ENCODE data around the gene CSNK1A1. TPM values are rescaled to one million over a fixed set of nuclear protein-coding genes. Genes with fewer than 3 reads are reported as not detected.

Gene CSNK1A1
- total RNA-seq, 1 donor from 2014 or later: 198 TPM

GRCh38 chr5:149529463-149529862 is 21.8 kb downstream of the CSNK1A1 start:
- Histone ChIP-seq H3K4me3 (no peak overlapping the region), H3K36me3 (peaks cover 3% of the 10 kb centered on the region), H3K9me3 (no peaks in the 10 kb centered on the region), H3K27me3 (ENCODE audit: low read depth) (no peaks in the 10 kb centered on the region), H3K27ac (no peak overlapping the region), H3K4me1 (peaks cover 83% of the 10 kb centered on the region)
- intact Hi-C loops (cut with DNase I): no loop called here
- no peak for ATAC-seq
- TF ChIP-seq, protein P1, sequence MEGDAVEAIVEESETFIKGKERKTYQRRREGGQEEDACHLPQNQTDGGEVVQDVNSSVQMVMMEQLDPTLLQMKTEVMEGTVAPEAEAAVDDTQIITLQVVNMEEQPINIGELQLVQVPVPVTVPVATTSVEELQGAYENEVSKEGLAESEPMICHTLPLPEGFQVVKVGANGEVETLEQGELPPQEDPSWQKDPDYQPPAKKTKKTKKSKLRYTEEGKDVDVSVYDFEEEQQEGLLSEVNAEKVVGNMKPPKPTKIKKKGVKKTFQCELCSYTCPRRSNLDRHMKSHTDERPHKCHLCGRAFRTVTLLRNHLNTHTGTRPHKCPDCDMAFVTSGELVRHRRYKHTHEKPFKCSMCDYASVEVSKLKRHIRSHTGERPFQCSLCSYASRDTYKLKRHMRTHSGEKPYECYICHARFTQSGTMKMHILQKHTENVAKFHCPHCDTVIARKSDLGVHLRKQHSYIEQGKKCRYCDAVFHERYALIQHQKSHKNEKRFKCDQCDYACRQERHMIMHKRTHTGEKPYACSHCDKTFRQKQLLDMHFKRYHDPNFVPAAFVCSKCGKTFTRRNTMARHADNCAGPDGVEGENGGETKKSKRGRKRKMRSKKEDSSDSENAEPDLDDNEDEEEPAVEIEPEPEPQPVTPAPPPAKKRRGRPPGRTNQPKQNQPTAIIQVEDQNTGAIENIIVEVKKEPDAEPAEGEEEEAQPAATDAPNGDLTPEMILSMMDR (IDR thresholded peaks at IDR 0.05): no peak
- DNase-seq: no peak

DNA sequence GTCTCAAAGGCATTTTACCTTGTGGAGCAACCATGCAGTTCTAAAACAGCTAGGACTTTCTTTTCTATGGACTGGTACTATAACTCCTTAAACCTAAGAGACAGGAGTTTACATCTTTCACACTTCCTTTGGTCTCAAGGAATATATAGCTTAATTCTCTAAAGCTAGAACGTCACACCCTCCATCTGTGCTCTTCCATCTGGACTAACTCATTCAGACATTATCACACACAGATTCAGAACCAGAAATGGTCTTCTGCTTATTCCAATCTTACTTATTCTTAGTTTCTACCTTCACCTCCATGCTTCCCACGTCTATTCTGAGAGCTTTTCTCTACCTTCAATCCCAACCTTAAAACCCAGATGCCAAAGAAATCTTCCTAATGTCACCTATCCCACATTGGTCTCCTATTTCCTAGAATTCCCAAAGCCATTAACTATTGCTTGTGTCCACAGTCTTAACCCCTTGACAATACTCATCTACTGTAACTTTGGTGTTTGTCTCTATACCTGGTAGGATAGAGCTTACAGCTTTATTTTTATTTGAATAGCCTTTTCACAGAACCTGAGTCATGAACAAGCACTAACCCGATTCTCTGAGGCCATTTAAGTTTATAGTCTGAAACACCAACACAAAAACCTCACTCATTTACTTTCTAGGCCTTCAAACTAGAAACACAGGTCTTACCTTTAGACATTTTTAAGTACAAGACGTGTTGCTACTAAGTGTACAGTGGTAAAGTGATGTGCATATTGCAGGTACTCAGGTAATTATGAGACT is 22.8 kb downstream of the CSNK1A1 start:
- peaks cover 13% of the 10 kb centered on the region for H3K36me3 ChIP-seq
- TF ChIP-seq, protein P1 (IDR thresholded peaks at IDR 0.05): no peak
- no peak overlapping the region for H3K27ac ChIP-seq
- DNase-seq (no peak), ATAC-seq (no peak)
- H3K27me3 ChIP-seq (ENCODE audit: low read depth): no peaks in the 10 kb centered on the region
- H3K4me1 ChIP-seq: peaks cover 83% of the 10 kb centered on the region
- intact Hi-C loops (cut with DNase I): no loop called here
- no peaks in the 10 kb centered on the region for H3K9me3 ChIP-seq
- H3K4me3 ChIP-seq: no peak overlapping the region

- intact Hi-C loops (cut with DNase I): no loop called here
- H3K36me3 ChIP-seq: peaks cover 26% of the 10 kb centered on the region
- TF ChIP-seq, protein P1 (IDR thresholded peaks at IDR 0.05): no peak
- H3K9me3 ChIP-seq: no peaks in the 10 kb centered on the region
- ATAC-seq (peak; percentile 47 to 49), DNase-seq (no peak)
- peaks cover 87% of the 10 kb centered on the region for H3K4me1 ChIP-seq
- peak overlapping the region; percentile 10 for H3K4me3 ChIP-seq
- H3K27me3 ChIP-seq (ENCODE audit: low read depth): no peaks in the 10 kb centered on the region
- peak overlapping the region; percentile 42 for H3K27ac ChIP-seq
Measured at GRCh38 chr5:149526845-149527590, 24.2 kb downstream of the CSNK1A1 start.

DNA sequence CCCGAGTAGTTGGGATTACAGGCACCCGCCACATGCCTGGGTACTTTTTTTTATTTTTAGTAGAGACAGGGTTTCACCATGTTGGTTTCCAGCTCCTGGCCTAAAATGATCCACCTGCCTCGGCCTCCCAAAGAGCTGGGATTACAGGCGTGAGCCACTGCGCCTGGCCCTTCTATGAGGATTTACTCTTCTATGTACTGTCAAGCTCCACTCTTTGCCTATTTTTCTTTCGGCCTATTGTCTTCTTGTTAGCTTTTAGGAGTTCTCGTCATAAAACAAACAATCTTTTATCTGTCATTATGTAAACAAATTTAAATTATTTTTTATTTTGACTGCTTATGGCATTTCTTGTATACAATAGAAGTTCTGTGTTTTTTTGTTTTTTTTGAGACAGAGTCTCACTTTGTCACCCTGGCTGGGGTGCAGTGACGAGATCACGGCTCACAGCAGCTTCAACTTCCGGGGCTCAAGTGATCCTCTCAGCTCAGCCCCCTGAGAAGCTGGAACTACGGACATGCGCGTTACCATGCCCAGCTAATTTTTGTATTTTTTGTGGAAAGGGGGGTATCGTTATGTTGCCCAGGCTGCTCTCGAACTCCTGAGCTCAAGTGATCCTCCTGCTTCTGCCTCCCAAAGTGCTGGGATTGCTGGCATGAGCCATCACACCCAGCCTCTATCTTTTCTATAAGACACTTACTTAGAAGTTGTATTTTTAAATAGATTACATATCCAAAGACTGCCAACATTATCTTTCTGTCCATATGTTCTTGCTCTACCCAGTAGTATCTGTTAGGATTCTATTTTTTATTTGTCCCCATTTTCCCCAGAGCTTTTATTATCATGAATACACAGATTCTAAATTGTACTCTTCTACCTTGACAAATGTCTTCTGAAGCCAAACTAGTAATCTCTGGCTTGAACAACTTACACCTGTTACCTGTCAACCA is 29.2 kb downstream of the CSNK1A1 start:
- H3K4me3 ChIP-seq: no peak overlapping the region
- ATAC-seq (no peak), DNase-seq (no peak)
- H3K27me3 ChIP-seq (ENCODE audit: low read depth): no peaks in the 10 kb centered on the region
- H3K9me3 ChIP-seq: no peaks in the 10 kb centered on the region
- TF ChIP-seq, protein P1 (IDR thresholded peaks at IDR 0.05): no peak
- no peak overlapping the region for H3K27ac ChIP-seq
- peaks cover 91% of the 10 kb centered on the region for H3K4me1 ChIP-seq
- peaks cover 34% of the 10 kb centered on the region for H3K36me3 ChIP-seq
- intact Hi-C loops (cut with DNase I): no loop called here

DNA sequence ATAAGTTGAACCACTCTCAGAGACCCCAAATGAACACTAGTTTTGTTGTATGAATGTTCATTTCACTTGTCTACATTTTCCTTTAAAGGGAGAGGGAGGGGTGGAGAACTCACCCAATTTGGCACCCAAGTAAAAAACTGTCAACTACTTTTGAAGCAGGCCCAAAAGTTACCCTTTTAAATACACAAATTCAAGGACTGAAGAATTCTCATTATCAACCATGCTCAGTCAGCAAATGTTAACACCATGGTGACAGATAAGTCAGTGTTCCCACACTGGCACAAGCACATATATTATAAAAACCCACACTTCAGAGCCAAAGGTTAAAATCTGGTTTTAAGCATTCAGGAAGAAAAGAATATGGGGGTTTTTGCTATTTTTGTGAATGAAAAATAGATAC is 31.6 kb downstream of the CSNK1A1 start:
- H3K4me1 ChIP-seq: peaks cover 82% of the 10 kb centered on the region

More for the DNA sequence above, 31.6 kb downstream of the CSNK1A1 start:
- Histone ChIP-seq H3K9me3 (no peaks in the 10 kb centered on the region), H3K27ac (no peak overlapping the region), H3K36me3 (peaks cover 32% of the 10 kb centered on the region), H3K4me3 (no peak overlapping the region), H3K27me3 (ENCODE audit: low read depth) (no peaks in the 10 kb centered on the region)
- intact Hi-C loops (cut with DNase I): no loop called here
- TF ChIP-seq, protein P1 (IDR thresholded peaks at IDR 0.05): no peak
- ATAC-seq (no peak), DNase-seq (no peak)
